HG03066 (cell line): ENCODE results near the gene TEP1.
"Not testable (repeated sequence)": the region's sequence is repeated elsewhere in the genome, so short reads cannot be mapped to it uniquely, and the experiment has no call there.

Experiments used
- ATAC-seq: cut with Tn5 transposase; IDR thresholded peaks from one replicate; pipeline ENCODE4 v1.9.1; 2021; ENCODE audit warnings: low read depth; ENCODE audit not compliant: unreplicated experiment

Gene TEP1

DNA sequence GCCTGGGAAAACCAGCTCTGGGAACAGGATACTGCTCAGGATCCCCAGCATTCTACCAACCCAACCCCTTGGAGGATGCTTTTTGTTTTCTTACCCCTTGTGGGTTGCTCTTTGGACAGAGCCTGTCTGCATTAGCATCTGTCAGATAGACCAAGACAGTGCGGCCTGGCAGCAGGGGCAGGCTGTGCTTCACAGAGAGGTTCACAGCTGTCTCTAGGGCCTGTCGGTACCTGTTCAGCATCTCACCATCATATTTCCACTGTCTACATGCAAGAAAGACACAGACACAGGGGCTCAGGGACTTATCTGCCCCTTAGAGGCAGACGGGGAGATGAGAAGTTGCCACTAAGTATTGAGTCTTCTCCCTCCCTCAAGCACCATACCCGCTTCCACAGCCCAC lies 21.8 kb downstream of the TEP1 start:
- ATAC-seq = no peak

DNA sequence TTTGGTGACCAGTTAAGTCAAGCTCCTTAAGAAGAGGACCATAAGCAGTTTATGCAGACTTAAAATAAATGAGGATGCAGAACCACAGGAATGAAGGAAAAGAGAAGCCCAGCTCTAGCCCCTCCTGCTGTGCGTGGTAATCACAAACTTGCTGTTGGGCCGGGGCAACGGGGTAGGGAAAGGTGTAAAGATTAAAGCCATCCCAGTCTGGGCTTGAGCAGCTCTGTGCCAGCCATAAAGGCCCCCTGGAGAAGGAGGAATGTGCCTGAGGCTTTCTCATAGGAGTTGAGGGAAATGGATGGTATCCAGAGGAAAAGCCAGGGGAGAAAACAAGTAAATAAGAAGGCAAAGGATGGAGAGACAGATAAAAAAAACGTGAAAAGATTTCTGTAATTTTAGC lies 25.1 kb downstream of the TEP1 start:
- ATAC-seq = no peak

DNA sequence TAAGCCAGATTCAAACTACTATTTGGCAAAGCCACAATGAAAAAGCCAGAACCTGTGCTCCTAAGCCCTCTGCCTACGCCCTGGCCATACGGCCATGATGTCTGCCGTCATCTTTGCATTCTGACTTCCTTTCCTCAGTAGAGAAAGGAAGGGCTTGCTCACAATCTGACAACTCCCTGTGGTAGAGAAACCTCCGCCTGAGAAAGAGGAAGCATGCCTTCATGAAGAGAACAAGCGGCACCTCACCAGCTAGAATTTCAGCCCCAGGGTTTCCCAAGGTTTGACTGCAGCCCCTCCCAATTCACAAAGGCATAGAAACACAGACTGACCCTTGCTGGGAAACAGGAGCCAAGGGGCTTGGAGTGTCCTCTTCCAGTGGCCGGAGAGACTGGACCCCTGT lies 25.7 kb downstream of the TEP1 start:
- ATAC-seq = no peak

DNA sequence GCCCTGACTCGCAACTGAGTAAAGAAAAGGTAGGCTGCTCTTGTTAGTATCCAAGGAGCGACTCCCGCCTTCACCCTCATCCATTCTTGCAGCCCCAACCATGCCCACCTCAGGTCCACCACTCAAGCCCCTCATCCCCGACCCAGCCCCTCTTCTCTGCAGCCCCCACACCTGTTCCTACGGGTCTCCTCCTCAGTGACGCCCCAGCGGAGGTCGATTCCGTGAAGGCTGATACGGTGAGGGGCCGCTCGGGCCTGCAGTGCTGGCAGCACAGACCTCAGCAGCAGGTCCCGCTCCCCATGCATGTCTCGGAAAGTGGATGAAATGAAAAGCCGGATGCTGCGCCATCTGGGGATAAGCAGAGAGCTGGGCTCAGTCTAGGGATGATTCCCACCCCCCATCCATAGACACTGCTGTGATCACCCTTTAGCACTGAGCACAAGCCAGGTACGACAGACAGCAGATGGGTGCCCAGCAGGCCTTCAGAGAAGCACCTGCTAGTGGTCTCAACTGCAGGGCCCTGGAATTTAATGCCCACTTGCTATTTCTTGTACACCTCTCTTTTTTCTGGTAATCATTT lies 26.9 kb downstream of the TEP1 start:
- ATAC-seq = no peak

DNA sequence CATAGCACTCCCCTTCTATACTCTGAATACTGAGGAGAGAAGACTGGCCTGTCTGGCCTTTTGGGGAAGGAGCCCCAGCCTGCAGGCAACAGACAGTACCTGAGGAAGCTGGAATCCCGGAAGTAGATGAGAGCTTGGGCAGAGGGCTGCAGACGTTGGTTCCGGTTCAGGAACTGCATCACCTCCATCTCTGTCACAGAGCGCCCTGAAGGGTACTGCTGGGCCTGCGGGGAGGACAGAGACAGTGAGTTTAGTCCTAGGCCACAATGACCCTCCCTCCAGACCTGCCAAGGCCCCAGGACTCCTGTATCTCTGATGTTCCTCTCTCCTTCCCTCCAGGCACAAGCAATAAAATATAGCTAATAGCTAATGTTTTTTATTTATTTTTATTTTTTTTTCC lies 28.4 kb downstream of the TEP1 start:
- no peak for ATAC-seq

DNA sequence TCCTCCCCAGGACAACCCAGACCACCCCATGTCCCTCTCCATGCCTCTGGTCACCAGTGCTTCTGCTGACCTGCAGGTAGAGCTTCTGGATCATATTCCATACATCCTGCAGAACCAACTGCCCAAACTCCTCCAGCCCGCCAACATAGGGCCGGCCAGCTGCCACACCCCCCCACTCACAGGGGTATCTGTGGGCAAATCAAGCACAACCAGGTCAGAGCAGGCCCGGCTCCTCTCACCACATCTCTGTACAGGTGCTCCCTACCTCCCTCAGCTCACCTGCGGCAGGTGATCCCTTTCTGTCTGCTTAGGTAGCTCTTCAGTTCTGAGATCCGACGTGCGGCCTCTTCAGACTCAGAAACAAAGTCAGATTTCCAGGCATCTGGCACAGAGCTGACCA lies 29.0 kb downstream of the TEP1 start:
- ATAC-seq = no peak

DNA sequence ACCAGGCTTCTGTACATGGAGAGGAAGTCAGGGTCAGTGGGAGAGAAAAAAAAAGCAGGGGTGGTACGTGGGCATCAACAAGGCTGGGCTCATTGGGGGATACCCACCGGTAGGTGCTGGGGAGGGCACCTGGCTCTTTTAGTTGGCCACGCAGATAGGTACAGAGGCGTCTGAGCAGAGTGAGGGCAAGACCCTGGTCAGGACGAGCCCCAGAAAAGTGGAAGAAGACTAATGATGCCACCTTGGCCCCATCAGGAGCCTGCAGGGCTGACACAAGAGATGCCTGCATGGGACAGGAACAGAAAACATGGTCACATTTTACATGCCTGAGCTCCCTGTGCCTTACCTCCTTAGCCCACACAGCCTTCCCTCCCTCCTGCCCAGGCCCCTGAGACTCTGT lies 29.7 kb downstream of the TEP1 start:
- ATAC-seq = no peak

DNA sequence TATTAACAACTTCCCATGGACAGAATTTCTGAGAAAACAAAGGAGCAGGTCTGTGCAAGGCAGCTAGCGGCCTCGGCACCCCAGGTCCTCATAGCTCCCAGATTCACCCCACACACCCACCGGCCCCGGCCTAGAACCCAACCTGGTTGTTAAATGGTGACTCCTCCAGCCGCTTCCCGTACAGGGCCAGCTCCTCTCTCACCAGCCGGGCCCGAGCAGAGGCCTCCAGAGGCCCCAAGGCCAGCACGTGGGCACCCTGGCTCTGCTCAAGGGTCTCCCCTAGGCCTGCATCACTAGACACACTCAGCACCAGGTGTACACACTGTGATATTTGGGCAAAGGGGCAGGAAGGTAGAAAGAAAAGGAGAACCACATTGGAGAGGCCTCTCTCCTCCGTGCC lies 30.3 kb downstream of the TEP1 start:
- no peak for ATAC-seq

DNA sequence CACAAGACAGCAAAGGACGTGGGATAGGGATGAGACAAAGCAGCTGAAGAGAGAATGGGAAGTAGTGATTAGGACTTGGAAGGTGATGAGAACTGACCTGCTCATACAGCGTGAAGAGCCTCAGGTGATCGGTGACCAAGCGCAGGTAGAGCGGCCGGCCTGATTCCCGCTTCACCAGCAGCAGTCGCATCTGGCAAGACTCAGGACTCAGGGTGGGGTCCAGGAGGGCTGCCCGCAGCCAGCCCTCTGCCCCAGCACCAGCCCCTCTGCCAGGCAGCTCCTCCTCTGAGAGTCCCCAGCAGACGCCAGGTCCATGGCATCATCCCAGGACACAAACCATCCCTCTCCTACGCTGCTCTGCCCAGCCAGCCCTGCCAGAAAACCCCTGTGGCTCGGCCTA lies 30.8 kb downstream of the TEP1 start:
- ATAC-seq = no peak

DNA sequence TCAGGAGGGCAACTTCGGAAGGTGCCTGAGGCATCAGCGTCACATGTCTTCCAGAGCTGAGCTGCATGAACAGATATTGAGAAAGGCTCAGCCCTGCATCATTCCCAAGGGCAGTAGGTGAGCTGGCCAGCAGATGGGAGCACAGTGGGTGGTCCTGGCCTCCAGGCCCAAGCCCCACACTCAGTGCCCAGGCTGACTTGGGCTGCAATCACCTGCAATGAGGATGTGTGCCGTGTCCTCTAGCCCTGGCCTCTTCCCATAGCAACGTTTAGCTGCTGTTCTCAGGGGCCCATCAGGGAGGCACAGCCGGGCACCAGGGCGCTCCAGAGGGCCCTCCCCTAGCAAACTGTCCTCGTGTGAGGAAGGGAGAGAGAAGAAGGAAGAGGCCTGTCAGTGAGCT lies 32.0 kb downstream of the TEP1 start:
- ATAC-seq = no peak

DNA sequence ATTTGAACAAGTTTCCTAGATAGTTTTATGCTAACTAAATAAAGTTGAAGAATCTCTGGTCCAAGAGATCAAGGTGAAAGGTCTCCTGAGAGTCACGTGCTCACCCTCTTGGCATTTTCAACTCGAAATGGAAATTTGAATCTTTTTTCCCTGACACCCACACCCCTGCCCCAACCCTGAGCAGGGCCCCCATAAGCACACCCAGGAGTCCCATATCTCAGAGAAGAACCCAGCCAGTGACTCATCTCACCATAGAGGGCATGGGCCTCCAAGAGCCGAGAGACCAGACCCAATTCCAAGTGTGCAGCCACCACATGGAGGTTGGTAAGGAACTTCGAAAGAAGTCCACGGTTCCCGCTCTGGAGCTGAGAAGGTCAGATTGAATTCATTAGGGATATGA lies 32.6 kb downstream of the TEP1 start:
- no peak for ATAC-seq

DNA sequence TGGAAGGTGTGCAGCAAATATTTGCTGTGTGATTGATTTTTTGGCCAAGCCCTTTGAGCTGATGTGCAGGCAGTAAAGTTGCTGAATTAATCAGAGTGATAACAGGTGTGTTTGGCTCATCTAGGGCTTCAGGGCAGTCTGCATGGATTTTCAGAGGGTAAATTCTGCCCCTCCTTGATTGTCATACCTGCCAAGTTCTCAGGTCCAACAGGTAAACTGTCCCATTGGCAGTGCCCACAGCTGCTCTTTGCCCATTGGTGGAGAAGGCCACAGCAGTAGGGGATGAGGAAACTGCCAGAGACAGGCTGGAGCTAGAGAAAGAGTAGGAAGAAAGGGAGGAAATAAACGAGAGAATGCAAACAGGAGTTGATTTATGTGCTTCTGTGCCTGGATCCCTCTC lies 33.6 kb downstream of the TEP1 start:
- no peak for ATAC-seq

DNA sequence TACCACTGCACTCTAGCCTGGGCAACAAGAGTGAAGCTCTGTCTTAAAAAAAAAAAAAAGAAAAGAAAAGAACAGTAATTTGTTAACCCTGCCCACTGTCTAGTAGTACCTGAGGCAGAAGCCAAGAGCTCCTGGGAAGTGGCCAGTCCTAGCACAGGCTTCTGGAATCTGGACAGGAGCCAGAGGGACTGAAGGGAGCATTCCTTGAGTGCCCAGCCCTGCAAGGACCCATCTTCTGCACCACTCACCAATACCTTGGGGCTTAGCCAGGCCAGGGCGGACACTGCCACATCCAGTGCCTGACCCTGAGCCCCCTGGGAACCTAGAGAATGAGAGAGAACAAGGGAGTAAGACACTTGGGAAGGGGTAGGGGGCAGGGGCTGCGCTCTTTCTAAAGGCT lies 36.1 kb downstream of the TEP1 start:
- no peak for ATAC-seq

DNA sequence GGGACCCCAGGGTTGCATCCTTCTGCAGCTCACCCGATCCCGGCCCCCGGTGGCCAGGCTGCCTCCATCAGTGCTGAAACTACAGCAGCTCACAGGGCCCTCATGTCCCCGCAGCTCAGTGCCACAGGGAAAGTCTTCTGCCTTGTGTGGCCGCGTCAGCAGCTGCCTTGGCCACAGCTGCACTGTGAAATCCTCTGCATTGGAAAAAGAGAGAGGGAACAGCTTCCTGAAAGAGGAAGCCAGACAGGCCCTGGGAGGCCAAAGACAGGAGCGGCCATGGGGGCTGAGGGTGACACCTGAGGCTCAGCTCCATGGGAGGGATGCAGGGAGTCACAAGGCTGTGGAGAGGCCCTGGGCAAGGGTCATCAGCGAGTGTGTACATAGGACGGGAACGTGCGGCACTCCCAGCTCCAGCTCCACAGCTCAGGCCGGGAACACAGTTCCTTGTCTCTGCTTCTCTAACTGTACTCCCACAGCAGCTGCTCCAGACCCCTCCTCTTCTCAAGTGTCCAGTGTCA lies 37.2 kb downstream of the TEP1 start:
- ATAC-seq = no peak

DNA sequence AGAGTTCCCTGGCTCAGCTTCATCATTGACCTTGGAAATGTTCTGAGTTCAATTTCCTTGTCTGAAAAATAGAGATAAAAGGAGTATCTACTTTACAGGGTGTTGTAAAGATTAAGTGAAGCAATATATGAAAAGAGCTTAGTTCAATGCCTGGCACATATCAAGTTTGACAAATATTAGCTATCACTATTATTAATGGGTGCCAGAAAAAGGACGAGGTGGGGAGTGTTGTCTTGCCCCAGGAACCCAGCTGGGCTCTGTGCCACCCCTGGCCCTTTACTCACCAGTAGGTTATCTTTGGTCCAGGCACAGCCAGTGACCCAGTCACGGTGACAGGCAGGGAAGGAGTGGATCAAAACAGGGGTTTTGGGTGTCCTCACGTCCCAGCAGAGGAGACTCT lies 37.8 kb downstream of the TEP1 start:
- ATAC-seq = no peak

DNA sequence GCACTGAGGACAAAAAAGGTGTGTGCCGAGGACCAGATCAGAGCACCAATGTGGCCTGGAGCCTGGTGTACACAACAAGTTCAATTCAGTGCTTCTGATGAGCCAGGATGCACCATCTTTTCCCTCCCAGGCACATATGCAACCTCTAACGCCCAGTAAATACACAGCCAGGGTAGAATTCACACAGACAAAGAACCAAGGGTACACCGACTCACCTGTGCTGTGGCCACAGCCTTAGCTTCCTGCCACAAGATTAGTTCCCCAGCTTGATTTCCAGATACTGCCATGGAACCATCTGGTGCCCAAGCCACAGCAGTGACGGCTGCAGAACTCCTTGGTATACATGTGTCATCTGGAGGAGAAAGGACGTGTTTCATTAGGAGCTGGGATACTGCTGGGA lies 40.5 kb downstream of the TEP1 start:
- ATAC-seq = no peak

DNA sequence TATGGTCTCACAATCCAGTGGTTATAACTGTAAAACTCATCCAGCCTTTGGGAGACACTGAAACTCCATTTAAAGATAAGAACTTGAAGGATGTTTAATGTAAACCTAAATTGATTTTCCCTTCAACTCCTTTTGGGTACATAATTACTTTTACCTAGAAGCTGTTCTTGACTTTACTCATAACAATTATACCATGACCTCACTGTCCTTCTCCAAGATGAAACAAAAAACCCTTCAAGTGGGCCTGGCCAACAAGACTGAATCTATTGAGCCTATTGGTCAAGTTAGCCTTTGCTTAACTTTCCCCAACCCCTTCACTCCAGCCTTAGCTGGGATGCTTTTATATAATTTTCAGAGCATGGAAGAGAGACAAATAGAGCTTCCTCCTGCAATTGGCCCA lies 47.4 kb downstream of the TEP1 start:
- no peak for ATAC-seq

DNA sequence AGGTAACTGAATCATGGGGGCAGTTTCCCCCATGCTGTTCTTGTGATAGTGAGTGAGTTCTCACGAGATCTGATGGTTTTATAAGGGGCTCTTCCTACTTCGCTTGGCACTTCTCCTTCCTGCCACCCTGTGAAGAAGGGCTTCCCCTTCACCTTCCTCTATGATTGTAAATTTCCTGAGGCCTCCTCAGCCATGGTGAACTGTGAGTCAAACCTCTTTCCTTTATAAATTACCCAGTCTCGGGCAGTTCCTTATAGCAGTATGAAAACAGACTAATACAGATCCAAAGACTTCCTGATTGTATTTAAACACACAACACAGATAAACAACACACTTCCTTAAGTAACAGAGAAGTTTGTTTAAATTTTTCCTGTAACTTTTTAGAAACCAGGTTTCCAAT lies 54.8 kb downstream of the TEP1 start:
- not testable (repeated sequence) for ATAC-seq

DNA sequence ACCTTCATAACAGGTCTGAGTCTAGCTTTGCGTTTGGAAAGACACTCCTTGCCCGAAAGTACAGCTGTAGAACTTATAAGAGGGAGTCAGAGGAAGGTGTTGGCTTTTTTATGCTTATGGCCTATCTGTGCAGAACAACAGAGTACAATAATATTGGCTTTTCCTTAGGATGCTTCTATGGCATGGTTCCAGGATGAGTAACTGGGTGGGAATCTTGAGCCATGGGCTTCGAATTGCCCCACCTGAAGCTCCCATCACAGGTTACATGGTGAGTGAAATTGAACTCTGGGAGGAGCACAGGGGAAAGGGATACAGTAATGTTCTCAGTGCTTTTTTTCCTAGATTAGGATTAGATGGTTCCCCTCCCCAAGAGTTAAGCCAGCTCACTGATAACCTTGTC lies 56.9 kb downstream of the TEP1 start:
- no peak for ATAC-seq

DNA sequence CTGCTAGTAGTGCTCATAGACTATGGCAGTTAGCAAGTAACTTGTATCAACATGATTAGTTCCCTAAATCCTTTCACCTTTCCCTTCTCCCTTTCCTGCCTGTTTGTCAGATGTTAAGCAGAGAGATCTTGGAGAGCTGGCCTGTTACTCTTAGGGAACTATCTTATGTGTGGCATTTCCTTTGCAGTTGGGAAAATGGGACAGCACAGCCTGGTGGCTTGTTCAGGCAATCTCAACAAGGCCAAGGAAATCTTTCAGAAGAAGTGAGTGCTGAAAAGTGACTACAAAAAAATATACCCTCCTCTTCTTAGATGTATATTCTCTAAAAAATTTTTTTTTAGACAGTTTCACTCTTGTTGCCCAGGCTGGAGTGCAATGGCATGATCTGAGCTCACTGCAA lies 62.4 kb downstream of the TEP1 start:
- no peak for ATAC-seq

DNA sequence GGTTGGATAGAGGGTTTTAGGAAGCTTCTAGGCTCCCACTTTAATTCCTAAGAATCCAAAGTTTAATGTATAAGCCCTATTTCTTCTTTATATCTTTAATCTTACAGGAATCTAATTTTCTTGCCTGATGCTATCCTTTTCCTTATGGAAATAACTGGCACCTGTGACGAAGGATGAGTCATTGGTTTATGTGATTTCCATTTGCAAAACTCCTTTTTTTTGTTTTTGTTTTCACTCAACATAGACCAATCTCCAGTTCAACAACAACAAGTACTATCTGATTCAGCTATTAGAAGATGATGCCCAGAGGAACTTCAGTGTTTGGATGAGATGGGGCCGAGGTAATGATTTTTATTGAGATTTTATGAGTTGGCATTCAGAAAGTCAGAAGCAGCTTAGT lies 63.0 kb downstream of the TEP1 start:
- no peak for ATAC-seq

DNA sequence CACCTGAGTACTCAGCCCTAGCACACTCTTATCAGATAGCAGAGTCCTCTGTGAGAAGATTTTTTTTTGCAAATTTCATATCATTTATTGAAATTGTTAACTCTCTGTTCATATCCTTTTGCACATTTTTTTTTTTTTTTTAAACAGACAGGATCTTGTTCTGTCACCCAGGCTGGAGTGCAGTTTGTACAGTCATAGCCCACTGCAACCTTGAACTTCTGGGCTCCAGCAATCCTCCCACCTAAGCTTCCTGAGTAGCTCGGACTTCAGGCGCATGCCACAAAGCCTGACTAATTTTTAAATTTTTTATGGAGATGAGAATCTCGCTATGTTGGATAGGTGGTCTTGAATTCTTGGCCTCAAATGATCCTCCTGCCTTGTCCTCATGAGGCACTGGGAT lies 65.6 kb downstream of the TEP1 start:
- no peak for ATAC-seq

DNA sequence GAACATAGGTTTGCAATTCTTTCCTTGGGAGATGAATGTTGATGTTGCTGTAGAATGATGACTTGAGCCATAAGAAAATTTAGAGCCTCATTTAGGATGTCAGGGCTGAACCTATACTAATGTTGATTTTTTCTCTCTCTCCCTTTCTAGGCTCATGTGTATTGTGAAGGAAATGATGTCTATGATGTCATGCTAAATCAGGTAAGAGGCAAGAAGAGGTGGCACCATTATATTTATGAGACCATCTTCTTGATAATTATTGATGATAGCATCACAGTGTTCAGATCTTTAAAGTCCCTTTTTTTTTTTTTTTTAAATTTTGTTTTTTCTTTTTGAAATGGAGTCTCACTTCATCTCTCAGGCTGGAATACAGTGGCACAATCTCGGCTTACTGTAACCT lies 66.6 kb downstream of the TEP1 start:
- ATAC-seq = no peak
